PFSK-1 (cell line): ENCODE data around the gene MMP11.

Source experiments
- POLR2AphosphoS5 ChIP-seq: IDR thresholded peaks from 2 replicates; pipeline ENCODE4 v1.6.1; 2012; ENCODE audit warnings: low read depth, mild to moderate bottlenecking, control low read depth, low read length, moderate library complexity
- REST ChIP-seq, 2 experiments: IDR thresholded peaks; 2 replicates each; pipeline versions ENCODE4 v1.6.1 to v1.8.0; 2011 to 2012; ENCODE audit warnings: low read depth in 2 of 2, low read length in 2 of 2, control low read depth in 1 of 2, inconsistent platforms in 1 of 2, mild to moderate bottlenecking in 1 of 2, moderate library complexity in 1 of 2; ENCODE audit not compliant: insufficient read depth in 1 of 2

GRCh38 chr22:23832226-23833016 lies 59.8 kb downstream of the MMP11 start:
- no peak for TF ChIP-seq POLR2AphosphoS5
- TF ChIP-seq REST (IDR thresholded peaks at IDR 0.05; ENCODE audit: insufficient read depth in 1 of 2, low read depth in 2 of 2, low read length in 2 of 2), result no peak
